ENCODE data around the gene MCU.

- TF ChIP-seq CTCF (IDR thresholded peaks at IDR 0.05), result no peak
- TF ChIP-seq EZH2phosphoT487 (IDR thresholded peaks at IDR 0.05), result no peak
Observed at GRCh38 chr10:72847681-72848080, 155.7 kb downstream of the MCU start.

Data from neural progenitor cell (in vitro differentiated cells).